Glomerular visceral epithelial cell (primary cell): Measurements from ENCODE around the gene ZNF669.
A peak's percentile ranks its signal among the peaks of the same experiment; 100 is the strongest.

Experiments
- DNase-seq: peaks from one replicate; pipeline ENCODE4 v3.0.0-alpha.2; 2016; ENCODE audit errors: extremely low spot score

The ZNF669 gene

GRCh38 chr1:247111259-247111699 lies 7.1 kb upstream of the ZNF669 start:
- DNase-seq, result no peak

GRCh38 chr1:247110627-247111258 lies 6.6 kb upstream of the ZNF669 start:
- DNase-seq, result no peak

- no peak for DNase-seq
These were observed 3.5 kb upstream of the ZNF669 start for GRCh38 chr1:247107694-247108093.

DNA sequence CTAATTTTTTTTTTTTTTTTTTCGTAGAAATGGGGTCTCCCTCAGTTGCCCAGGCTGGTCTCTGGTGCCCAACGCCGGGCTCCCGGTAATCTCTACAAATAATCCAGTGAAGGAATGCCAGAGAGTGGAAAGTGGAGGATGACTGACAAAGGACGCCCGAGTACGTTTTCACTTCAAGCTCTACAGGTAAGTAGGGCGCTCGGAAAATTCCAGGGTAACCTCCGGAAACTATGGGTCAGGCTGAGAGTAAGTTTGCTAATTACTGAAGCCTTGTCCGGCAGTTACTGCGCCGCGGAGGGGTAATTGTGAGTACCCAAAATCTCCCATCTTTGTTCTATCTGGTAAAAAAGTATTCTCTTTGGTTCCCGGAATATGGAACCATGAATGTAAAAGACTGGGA lies 1.8 kb upstream of the ZNF669 start:
- DNase-seq, result no peak

- DNase-seq, result no peak
These were observed 809 bp upstream of the ZNF669 start for GRCh38 chr1:247104965-247105364.

GRCh38 chr1:247102381-247102780 lies 1.8 kb downstream of the ZNF669 start:
- DNase-seq, result no peak

DNA sequence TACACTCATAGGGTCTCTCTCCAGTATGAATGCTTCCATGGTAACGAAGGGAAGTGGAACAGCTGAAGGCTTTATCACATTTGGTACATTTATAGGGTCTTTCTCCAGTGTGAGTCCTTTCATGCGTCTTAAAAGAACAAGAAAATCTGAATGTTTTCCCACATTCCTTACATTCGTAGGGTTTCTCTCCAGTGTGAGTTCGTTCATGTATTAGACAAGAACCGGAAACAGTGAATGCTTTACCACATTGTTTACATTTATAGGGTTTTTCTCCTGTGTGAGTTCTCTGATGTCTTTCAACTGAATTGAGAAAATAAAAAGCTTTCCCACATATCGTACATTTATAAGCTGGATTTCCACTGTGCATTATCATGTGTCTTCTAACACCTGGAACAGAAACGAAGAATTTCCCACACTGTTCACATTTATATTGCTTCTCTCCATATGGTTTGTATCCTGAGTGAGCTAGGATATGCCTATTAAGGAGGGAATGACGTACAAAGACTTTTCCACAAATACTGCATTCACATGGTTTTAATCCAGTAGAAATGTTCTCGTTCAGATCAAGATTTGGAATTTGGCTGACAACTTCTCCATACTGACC lies 3.4 kb downstream of the ZNF669 start:
- DNase-seq, result no peak

GRCh38 chr1:247096958-247097357 lies 7.2 kb downstream of the ZNF669 start:
- no peak for DNase-seq

DNA sequence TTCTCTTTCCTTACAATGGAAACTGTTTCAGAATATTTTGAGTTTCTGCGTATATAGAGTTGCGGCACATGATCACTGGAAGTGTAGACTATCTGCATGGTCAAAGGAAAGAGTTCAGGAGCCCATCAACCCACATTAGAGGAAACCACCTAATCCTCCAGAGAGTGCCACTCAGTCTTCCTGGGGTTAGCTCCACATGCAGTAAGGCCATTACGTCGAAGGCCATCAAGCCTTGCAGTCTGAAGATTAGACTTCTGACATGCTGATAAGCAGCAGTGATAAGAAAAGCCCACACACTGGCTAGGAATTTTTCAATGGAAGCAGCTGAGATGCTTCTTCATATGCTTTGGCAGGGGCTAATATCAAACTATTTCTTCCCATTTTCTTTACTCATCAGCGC lies 7.6 kb downstream of the ZNF669 start:
- DNase-seq, result no peak

DNA sequence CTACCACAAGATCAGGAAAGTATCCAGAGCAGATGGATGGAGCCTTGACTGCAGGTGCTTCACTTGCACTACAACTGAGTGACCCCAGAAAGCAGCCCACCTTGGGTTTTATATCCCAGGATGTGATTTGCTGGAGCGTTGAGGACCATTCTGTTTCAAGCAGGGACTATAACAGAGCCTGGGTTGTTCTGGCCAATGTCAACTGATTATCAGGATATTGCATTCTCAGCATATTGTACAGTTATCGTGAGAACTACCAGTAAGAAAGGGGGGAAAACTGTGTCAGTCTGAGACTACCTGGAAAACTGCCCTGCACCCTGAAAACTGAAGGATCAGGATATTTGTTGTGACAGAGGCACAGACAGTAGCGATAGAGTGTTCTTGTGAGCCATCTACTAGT lies 8.0 kb downstream of the ZNF669 start:
- no peak for DNase-seq

DNA sequence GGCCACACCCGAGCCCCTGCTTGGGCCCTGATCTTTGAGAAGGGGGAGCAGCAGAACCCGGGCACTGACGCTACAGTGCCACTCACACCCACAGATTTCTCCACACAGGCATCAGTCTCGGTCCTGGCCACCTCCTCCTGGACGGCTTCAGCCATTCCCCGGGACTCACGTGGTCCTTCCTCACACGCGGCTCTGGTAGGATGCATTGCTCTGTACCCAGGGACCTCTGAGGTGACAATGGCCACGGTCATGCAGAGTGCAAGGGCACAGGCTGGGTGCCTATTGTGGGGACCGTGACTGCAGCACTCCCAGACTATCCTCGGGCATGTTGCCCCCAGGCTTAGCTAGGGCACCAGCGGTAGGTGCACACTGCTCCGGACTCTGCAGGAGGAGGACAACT lies 13.7 kb downstream of the ZNF669 start:
- DNase-seq, result no peak

GRCh38 chr1:247089616-247090375 lies 14.4 kb downstream of the ZNF669 start:
- no peak for DNase-seq

DNA sequence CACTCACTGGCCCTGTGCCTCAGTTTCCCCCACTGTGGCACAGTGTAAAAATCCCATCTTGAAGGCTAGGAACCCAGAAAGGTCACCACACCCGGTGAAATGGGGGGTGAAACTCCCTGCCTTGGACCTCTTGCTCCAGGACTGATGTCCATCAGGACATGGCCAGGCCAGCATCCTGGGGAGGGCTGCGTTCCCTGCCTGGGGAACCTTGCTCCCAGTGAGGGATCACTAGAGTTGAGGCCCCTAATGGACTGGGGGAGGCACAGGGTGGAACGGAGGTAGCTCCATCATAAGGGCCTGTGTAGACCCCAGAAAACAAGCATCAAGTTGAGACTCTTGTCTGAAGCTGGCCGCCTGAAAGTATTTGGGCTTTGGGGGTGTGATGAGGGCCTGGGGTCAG lies 15.2 kb downstream of the ZNF669 start:
- no peak for DNase-seq

DNA sequence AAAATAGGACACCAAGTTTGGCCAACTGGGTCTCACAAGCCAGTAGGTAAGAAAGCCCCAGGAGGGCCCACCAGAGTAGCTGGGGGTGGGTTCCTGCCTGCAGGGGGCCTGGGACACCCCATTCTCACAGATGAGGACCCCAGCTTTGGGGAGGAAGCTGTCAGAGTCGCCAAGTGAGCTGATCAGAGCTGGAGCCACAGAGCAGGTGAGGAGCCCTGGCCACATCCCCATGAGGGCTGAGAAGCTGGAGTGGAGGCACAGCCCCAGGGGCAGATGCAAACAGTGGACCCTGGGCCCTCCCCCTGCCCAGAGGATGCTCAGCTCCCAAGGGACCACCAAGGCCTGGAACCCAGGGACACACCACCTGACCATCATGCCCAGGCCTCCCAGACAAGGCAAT lies 16.9 kb downstream of the ZNF669 start:
- DNase-seq, result no peak

GRCh38 chr1:247085310-247085709 lies 18.8 kb downstream of the ZNF669 start:
- no peak for DNase-seq

- no peak for DNase-seq
These were observed 19.4 kb downstream of the ZNF669 start for GRCh38 chr1:247084771-247085170.

GRCh38 chr1:247079141-247079874 lies 24.8 kb downstream of the ZNF669 start:
- DNase-seq, result no peak

DNA sequence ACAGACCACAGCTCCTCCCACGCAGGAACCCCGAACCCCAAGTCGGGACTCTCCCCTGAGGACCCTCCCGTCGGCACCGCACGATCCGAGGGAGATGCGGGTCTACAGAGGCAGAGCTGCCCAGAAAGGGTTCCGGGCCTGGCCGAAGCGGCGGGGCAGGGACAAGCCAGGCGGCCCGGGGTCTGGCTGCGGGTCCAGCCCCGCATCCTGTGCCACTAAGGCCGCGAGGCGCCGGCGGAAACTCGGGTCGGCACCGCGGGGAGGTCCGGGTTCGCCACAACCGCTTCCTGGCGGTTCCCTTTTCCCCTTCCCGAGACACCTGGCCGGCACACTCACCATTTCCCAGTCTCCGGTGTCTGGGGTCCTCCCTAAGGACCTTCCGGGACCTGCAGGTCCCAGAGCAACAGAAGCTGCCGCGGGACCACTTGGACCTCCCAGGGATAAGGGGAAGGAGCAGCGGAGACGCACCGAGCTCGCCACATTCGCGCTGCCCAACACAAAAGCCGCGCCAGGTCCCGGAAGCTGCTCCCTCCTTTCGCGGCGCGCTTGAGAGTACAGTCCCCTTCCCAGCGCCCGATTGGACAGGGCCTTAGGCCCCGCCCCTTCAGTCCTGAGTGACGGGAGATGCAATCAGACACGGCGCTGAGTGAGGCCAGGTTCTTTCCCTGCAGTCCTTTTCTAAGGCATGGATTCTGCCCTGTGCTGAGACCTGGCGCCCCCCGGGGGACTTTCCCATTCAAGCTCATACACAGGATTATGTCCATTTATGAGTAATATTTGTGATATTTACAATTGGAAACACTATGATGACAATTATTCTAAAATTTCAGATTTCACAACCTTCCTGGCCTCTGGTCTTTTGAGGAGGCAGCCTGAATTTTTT lies 25.7 kb downstream of the ZNF669 start, which contains the start of gene ZNF670:
Gene ZNF670, minus strand, starts transcription at position 554 of the 883 bp plus-strand sequence. Its CDS starts 215 bp downstream, at position 339.
- peak; percentile 93 for DNase-seq

GRCh38 chr1:247077876-247078257 lies 26.3 kb downstream of the ZNF669 start:
- DNase-seq, result peak; percentile 27

- no peak for DNase-seq
These were observed 26.9 kb downstream of the ZNF669 start for GRCh38 chr1:247077213-247077612.

GRCh38 chr1:247070645-247071044 lies 33.5 kb downstream of the ZNF669 start:
- DNase-seq, result no peak
